Measurements from ENCODE around the gene LCE2C.
"Not testable (repeated sequence)": the region's sequence is repeated elsewhere in the genome, so short reads cannot be mapped to it uniquely, and the experiment has no call there.

The LCE2C gene, protein sequence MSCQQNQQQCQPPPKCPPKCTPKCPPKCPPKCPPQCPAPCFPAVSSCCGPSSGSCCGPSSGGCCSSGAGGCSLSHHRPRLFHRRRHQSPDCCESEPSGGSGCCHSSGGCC

GRCh38 chr1:152674983-152675382, at the start of gene LCE2C:
Gene LCE2C (plus strand): TSS chr1:152675279. CDS start chr1:152676016, 737 bp downstream.
- in situ Hi-C loops (cut with HindIII; ENCODE audit: low pct_ligation_motif_present, low sequenced_read_pairs); DNase-seq; H3K4me3 ChIP-seq (ENCODE audit: low read depth, low read length); H3K36me3 ChIP-seq (replicated peaks); H3K27ac ChIP-seq; H3K27me3 ChIP-seq (replicated peaks): not testable (repeated sequence)

GRCh38 chr1:152626744-152627143, 48.3 kb upstream of the LCE2C start:
- in situ Hi-C loops (cut with HindIII; ENCODE audit: low pct_ligation_motif_present, low sequenced_read_pairs): no loop called here
- no peak for DNase-seq
- Histone ChIP-seq H3K36me3 (replicated peaks) (no peaks in the 10 kb centered on the region), H3K27me3 (replicated peaks) (no peaks in the 10 kb centered on the region), H3K27ac (no peak overlapping the region), H3K4me3 (ENCODE audit: low read depth, low read length) (no peak overlapping the region)
- TF ChIP-seq, protein P1, sequence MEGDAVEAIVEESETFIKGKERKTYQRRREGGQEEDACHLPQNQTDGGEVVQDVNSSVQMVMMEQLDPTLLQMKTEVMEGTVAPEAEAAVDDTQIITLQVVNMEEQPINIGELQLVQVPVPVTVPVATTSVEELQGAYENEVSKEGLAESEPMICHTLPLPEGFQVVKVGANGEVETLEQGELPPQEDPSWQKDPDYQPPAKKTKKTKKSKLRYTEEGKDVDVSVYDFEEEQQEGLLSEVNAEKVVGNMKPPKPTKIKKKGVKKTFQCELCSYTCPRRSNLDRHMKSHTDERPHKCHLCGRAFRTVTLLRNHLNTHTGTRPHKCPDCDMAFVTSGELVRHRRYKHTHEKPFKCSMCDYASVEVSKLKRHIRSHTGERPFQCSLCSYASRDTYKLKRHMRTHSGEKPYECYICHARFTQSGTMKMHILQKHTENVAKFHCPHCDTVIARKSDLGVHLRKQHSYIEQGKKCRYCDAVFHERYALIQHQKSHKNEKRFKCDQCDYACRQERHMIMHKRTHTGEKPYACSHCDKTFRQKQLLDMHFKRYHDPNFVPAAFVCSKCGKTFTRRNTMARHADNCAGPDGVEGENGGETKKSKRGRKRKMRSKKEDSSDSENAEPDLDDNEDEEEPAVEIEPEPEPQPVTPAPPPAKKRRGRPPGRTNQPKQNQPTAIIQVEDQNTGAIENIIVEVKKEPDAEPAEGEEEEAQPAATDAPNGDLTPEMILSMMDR (IDR thresholded peaks at IDR 0.05; ENCODE audit: low read depth, low read length, missing control alignments): no peak

- H3K36me3 ChIP-seq (replicated peaks): no peaks in the 10 kb centered on the region
- in situ Hi-C loops (cut with HindIII; ENCODE audit: low pct_ligation_motif_present, low sequenced_read_pairs): no loop called here
- no peak overlapping the region for H3K27ac ChIP-seq
- no peaks in the 10 kb centered on the region for H3K27me3 ChIP-seq (replicated peaks)
- DNase-seq: no peak
- TF ChIP-seq, protein P1 (IDR thresholded peaks at IDR 0.05; ENCODE audit: low read depth, low read length, missing control alignments): no peak
- H3K4me3 ChIP-seq (ENCODE audit: low read depth, low read length): no peak overlapping the region
Measured at GRCh38 chr1:152630596-152630995, 44.5 kb upstream of the LCE2C start.

DNA sequence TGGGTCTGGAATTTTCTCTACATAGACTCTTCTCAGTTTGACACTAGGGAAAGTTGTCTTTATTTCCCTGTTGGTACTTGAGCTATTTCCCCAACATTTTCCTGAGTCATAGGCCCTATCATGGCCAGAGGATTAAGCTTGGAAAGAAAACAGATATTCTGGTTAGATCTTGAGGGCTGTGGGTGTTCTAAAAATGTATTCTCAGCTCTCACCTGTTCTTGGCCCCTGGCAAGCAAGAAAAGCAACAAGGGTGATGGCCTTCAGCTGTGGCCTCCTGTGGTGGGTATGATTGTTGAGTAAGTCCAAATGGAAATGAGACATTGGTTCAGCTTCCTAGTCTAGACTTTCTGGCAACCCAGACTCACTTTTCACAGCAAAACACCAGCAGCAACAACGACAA, 34.7 kb upstream of the LCE2C start:
- no peaks in the 10 kb centered on the region for H3K36me3 ChIP-seq (replicated peaks)
- no peak overlapping the region for H3K4me3 ChIP-seq (ENCODE audit: low read depth, low read length)
- DNase-seq: no peak
- H3K27ac ChIP-seq: no peak overlapping the region
- H3K27me3 ChIP-seq (replicated peaks): no peaks in the 10 kb centered on the region
- TF ChIP-seq, protein P1 (IDR thresholded peaks at IDR 0.05; ENCODE audit: low read depth, low read length, missing control alignments): no peak
- in situ Hi-C loops (cut with HindIII; ENCODE audit: low pct_ligation_motif_present, low sequenced_read_pairs): no loop called here

- in situ Hi-C loops (cut with HindIII; ENCODE audit: low pct_ligation_motif_present, low sequenced_read_pairs): no loop called here
- no peaks in the 10 kb centered on the region for H3K27me3 ChIP-seq (replicated peaks)
Measured at GRCh38 chr1:152643945-152644344, 31.1 kb upstream of the LCE2C start.

GRCh38 chr1:152645146-152645545, 29.9 kb upstream of the LCE2C start:
- no peak overlapping the region for H3K27ac ChIP-seq
- no peaks in the 10 kb centered on the region for H3K36me3 ChIP-seq (replicated peaks)
- no peak overlapping the region for H3K4me3 ChIP-seq (ENCODE audit: low read depth, low read length)
- TF ChIP-seq, protein P1 (IDR thresholded peaks at IDR 0.05; ENCODE audit: low read depth, low read length, missing control alignments): no peak
- DNase-seq: no peak
- no peaks in the 10 kb centered on the region for H3K27me3 ChIP-seq (replicated peaks)
- in situ Hi-C loops (cut with HindIII; ENCODE audit: low pct_ligation_motif_present, low sequenced_read_pairs): no loop called here

More at GRCh38 chr1:152643945-152644344, 31.1 kb upstream of the LCE2C start:
- H3K36me3 ChIP-seq (replicated peaks): no peaks in the 10 kb centered on the region
- no peak overlapping the region for H3K27ac ChIP-seq
- no peak overlapping the region for H3K4me3 ChIP-seq (ENCODE audit: low read depth, low read length)
- no peak for DNase-seq
- TF ChIP-seq, protein P1 (IDR thresholded peaks at IDR 0.05; ENCODE audit: low read depth, low read length, missing control alignments): no peak
